Spleen (tissue), 11 donors: Measurements from ENCODE around the gene TYRO3. TPM values are rescaled to one million over a fixed set of nuclear protein-coding genes. Genes with fewer than 3 reads are reported as not detected.

Experiments used
- DNase-seq: peaks from one replicate; pipeline ENCODE4 v3.0.0-alpha.2; 2020
- H3K27ac ChIP-seq, 8 donors: fragments of 200-600 bp; sonication (generic) in 7 of 8; 1 replicate in 4 of 8; 2 replicates in 4 of 8; pipeline versions ENCODE4 v1.5.0 to v1.8.0; 2016 to 2021; ENCODE audit warnings: inconsistent platforms in 4 of 8, mild to moderate bottlenecking in 4 of 8, moderate library complexity in 1 of 8
- H3K27me3 ChIP-seq, 7 donors: fragments of 200-600 bp; sonication (generic) in 6 of 7; replicated peaks in 1 of 7; 1 replicate in 4 of 7; 2 replicates in 3 of 7; pipeline versions ENCODE4 v1.5.0 to v1.8.0; 2016 to 2021; ENCODE audit warnings: inconsistent platforms in 3 of 7, mild to moderate bottlenecking in 1 of 7
- H3K36me3 ChIP-seq, 6 donors: fragments of 200-600 bp; sonication (generic) in 5 of 6; 1 replicate in 4 of 6; 2 replicates in 2 of 6; pipeline versions ENCODE4 v1.5.0 to v1.8.0; 2016 to 2021; ENCODE audit warnings: inconsistent platforms in 2 of 6
- H3K4me1 ChIP-seq, 6 donors: fragments of 200-600 bp; sonication (generic) in 5 of 6; 1 replicate in 3 of 6; 2 replicates in 3 of 6; pipeline versions ENCODE4 v1.5.0 to v1.8.0; 2016 to 2021; ENCODE audit warnings: inconsistent platforms in 3 of 6
- H3K4me3 ChIP-seq, 8 donors: fragments of 200-600 bp; sonication (generic) in 7 of 8; 1 replicate in 4 of 8; 2 replicates in 4 of 8; pipeline versions ENCODE4 v1.5.0 to v1.8.0; 2016 to 2021; ENCODE audit warnings: inconsistent platforms in 4 of 8, mild to moderate bottlenecking in 4 of 8, moderate library complexity in 2 of 8
- H3K9me3 ChIP-seq, 8 donors: fragments of 200-600 bp; sonication (generic) in 7 of 8; 1 replicate in 4 of 8; 2 replicates in 4 of 8; pipeline versions ENCODE4 v1.5.0 to v1.8.0; 2016 to 2021; ENCODE audit warnings: inconsistent platforms in 4 of 8
- CTCF ChIP-seq, 11 experiments: fragments of 200-600 bp in 7 of 11; fragments of 450-650 bp in 4 of 11; sonication (generic) in 4 of 11; IDR thresholded peaks in 8 of 11; conservative IDR thresholded peaks in 3 of 11; 1 replicate in 7 of 11; 2 replicates in 4 of 11; pipeline versions ENCODE4 v1.4.0 to v1.8.0; 2016 to 2021; ENCODE audit warnings: antibody characterized with exemption in 11 of 11, inconsistent platforms in 4 of 11, mild to moderate bottlenecking in 1 of 11
- POLR2A ChIP-seq, 3 donors: fragments of 450-650 bp; IDR thresholded peaks; one replicate each; pipeline ENCODE4 v1.5.1; 2017; ENCODE audit warnings: antibody characterized with exemption in 3 of 3, mild to moderate bottlenecking in 1 of 3
- POLR2AphosphoS5 ChIP-seq, 3 donors: sonication (generic); formaldehyde crosslinking; IDR thresholded peaks; one replicate each; pipeline ENCODE4 v1.5.1; 2017; ENCODE audit warnings: antibody characterized with exemption in 3 of 3
- WGBS, 5 donors: extraction: QIAGEN DNeasy Blood & Tissue Kit in 3 of 5; methylation state at CpG; one replicate each; pipeline versions ENCODE4 v1.1.5 to v1.1.7; 2013 to 2018; 5-methylcytosine and 5-hydroxymethylcytosine counted together
- intact Hi-C: fragments of 100-400 bp; cut with DNase I; formaldehyde crosslinking; loops from one replicate; pipeline ENCODE4 v1.15.0; 2023; ENCODE audit warnings: low total_unique reads
- polyA plus RNA-seq, 3 donors: library from polyadenylated mRNA; stranded (reverse); fragments of 200-250 nt; gene quantifications; one replicate each; pipeline ENCODE4 v1.2.1, GENCODE V29; 2013
- total RNA-seq, 7 donors: library from RNA; depleted of rRNA in 3 of 7; stranded (reverse); fragments of >200 nt in 3 of 7; fragmentation: NEBNext Ultra II Directional in 4 of 7; extraction: Animal tissue kit (Norgen Biotek cat#: 25700) in 4 of 7; gene quantifications; one replicate each; pipeline versions ENCODE4 v1.1.0 to v1.2.1, GENCODE V29; 2016 to 2021
- donor health status: healthy with polysubstance abuse.
- donor health status: DM: no; HTN: no; CAD: no; lungs with moderate emphysema.
- donor health status: DM: no; HTN: no; CAD: no.
- donor health status: Bipolar disorder and iron deficiency.
- donor health status: healthy.
- donor health status: DM: no; HTN: no; CAD: no.
- donor health status: DM: yes; HTN: yes; CAD: no.

Gene TYRO3
- total and polyA plus RNA-seq, 10 donors = 2.6 to 36.2 (median 19.4) TPM

- no peak for TF ChIP-seq POLR2A (IDR thresholded peaks at IDR 0.05)
- no peak for TF ChIP-seq POLR2AphosphoS5 (IDR thresholded peaks at IDR 0.05)
- H3K36me3 ChIP-seq = peaks cover 0 to 43% (median 6%) of the 10 kb centered on the region in 6 donors
- H3K4me3 ChIP-seq = no peak overlapping the region
- H3K4me1 ChIP-seq = no peaks in the 10 kb centered on the region
- H3K9me3 ChIP-seq = no peaks in the 10 kb centered on the region
- DNase-seq = peak; percentile 72
- 82 to 98% (median 93%) methylated on average over 6 to 12 of the region's 12 CpGs for WGBS, 5 donors
- intact Hi-C loops = no loop called here
- peak overlapping the region in 5 of 8 donors; percentile 3 to 43 (median 36) for H3K27ac ChIP-seq
- H3K27me3 ChIP-seq = peaks cover 0 to 15% (median 0%) of the 10 kb centered on the region in 7 donors
Measured at GRCh38 chr15:41577863-41578735, 19.1 kb downstream of the TYRO3 start.

GRCh38 chr15:41578736-41579383, 19.8 kb downstream of the TYRO3 start:
- TF ChIP-seq CTCF (IDR thresholded peaks at IDR 0.05 in 8 of 11, conservative IDR thresholded peaks at IDR 0.05 in 3 of 11) (no peak), POLR2A (IDR thresholded peaks at IDR 0.05) (no peak), POLR2AphosphoS5 (IDR thresholded peaks at IDR 0.05) (no peak)
- Histone ChIP-seq H3K36me3 (peaks cover 0 to 36% (median 2%) of the 10 kb centered on the region in 6 donors), H3K9me3 (no peaks in the 10 kb centered on the region), H3K27me3 (peaks cover 0 to 23% (median 0%) of the 10 kb centered on the region in 7 donors), H3K27ac (peak overlapping the region in 6 of 8 donors; percentile 7 to 43 (median 33)), H3K4me1 (no peaks in the 10 kb centered on the region), H3K4me3 (no peak overlapping the region)
- intact Hi-C loops = no loop called here
- no peak for DNase-seq
- WGBS, 5 donors = 67 to 86% (median 78%) methylated on average over 9 of the region's 9 CpGs

DNA sequence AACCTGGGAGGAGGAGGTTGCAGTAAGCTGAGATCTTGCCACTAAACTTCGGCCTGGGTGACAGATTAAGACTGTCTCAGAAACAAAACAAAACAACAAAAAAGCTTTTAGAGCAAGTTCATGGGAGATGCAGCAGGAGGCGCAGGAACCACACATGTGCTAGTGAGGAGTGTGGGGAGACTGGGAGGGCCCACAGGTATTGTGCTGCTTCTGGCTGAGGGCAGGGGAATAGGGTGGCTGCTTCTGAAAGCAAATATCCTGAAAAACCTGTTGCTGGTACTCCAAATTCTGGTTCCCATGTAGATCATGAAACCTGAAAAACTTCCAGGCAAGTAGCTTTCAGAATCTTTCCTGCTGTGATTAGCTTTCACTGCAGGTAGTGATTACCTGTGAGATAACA, 22.1 kb downstream of the TYRO3 start:
- H3K4me1 ChIP-seq = peaks cover 0 to 17% (median 13%) of the 10 kb centered on the region in 6 donors
- H3K9me3 ChIP-seq = no peaks in the 10 kb centered on the region
- intact Hi-C loops = no loop called here
- H3K27ac ChIP-seq = no peak overlapping the region
- no peak overlapping the region for H3K4me3 ChIP-seq
- 72 to 89% (median 85%) methylated on average over 2 of the region's 2 CpGs for WGBS, 5 donors
- TF ChIP-seq CTCF (IDR thresholded peaks at IDR 0.05 in 8 of 11, conservative IDR thresholded peaks at IDR 0.05 in 3 of 11) (no peak), POLR2AphosphoS5 (IDR thresholded peaks at IDR 0.05) (no peak), POLR2A (IDR thresholded peaks at IDR 0.05) (no peak)
- H3K36me3 ChIP-seq = peaks cover 0 to 19% (median 0%) of the 10 kb centered on the region in 6 donors
- no peak for DNase-seq
- H3K27me3 ChIP-seq = peaks cover 0 to 44% (median 6%) of the 10 kb centered on the region in 7 donors

DNA sequence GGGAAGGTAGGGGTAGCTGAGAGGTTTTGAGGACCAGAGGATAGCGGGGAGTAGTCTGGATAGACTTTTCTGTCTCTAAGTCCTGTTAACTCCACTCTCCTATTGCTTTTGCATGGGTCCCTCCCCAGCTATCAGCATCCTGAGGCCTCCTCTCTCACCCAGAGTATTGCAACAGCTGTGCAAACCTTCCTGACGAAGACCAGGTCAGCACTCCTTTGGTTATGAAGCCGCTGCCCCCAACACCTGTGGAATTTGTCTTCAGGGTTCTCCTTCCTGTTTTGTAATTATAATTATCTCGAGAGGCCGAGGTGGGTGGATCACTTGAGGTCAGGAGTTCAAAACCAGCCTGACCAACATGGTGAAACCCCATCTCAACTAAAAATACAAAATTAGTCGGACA, 24.8 kb downstream of the TYRO3 start:
- intact Hi-C loops = no loop called here
- no peak overlapping the region for H3K4me3 ChIP-seq
- no peak for DNase-seq
- H3K36me3 ChIP-seq = peaks cover 0 to 2% (median 0%) of the 10 kb centered on the region in 6 donors
- 64 to 76% (median 68%) methylated on average over 6 of the region's 6 CpGs for WGBS, 5 donors
- TF ChIP-seq POLR2A (IDR thresholded peaks at IDR 0.05) = no peak
- no peak for TF ChIP-seq POLR2AphosphoS5 (IDR thresholded peaks at IDR 0.05)
- TF ChIP-seq CTCF (IDR thresholded peaks at IDR 0.05 in 8 of 11, conservative IDR thresholded peaks at IDR 0.05 in 3 of 11) = no peak
- peaks cover 0 to 18% (median 13%) of the 10 kb centered on the region in 6 donors for H3K4me1 ChIP-seq
- no peak overlapping the region for H3K27ac ChIP-seq
- H3K9me3 ChIP-seq = no peaks in the 10 kb centered on the region
- peaks cover 0 to 58% (median 6%) of the 10 kb centered on the region in 7 donors for H3K27me3 ChIP-seq
